Gastroesophageal sphincter (tissue), 3 donors: ENCODE measurements around the gene SCN1B.

Experiments used
- CTCF ChIP-seq, 4 experiments: fragments of 200-600 bp in 2 of 4; fragments of 450-650 bp in 2 of 4; sonication (generic) in 1 of 4; IDR thresholded peaks; one replicate each; pipeline ENCODE4 v1.5.1; 2017 to 2019; ENCODE audit warnings: antibody characterized with exemption in 4 of 4, mild to moderate bottlenecking in 2 of 4, moderate library complexity in 2 of 4
- EP300 ChIP-seq: sonication (generic); formaldehyde crosslinking; IDR thresholded peaks from one replicate; pipeline ENCODE4 v1.6.1; 2017; ENCODE audit warnings: antibody characterized with exemption, mild to moderate bottlenecking
- POLR2A ChIP-seq, 2 donors: fragments of 450-650 bp; IDR thresholded peaks; one replicate each; pipeline ENCODE4 v1.6.1; 2017; ENCODE audit warnings: antibody characterized with exemption in 2 of 2, mild to moderate bottlenecking in 2 of 2, moderate library complexity in 1 of 2
- POLR2AphosphoS5 ChIP-seq: sonication (generic); formaldehyde crosslinking; IDR thresholded peaks from one replicate; pipeline ENCODE4 v1.6.1; 2017; ENCODE audit warnings: antibody characterized with exemption

- TF ChIP-seq POLR2A (IDR thresholded peaks at IDR 0.05), result no peak
- TF ChIP-seq CTCF (IDR thresholded peaks at IDR 0.05), result no peak
- no peak for TF ChIP-seq POLR2AphosphoS5
- TF ChIP-seq EP300, result no peak
Measured at GRCh38 chr19:35056513-35057063, 26.3 kb downstream of the SCN1B start.
